ENCODE measurements around the gene C9orf72. TPM values are rescaled to one million over a fixed set of nuclear protein-coding genes. Genes with fewer than 3 reads are reported as not detected.
A peak's percentile ranks its signal among the peaks of the same experiment; 100 is the strongest.
"Not testable (repeated sequence)": the region's sequence is repeated elsewhere in the genome, so short reads cannot be mapped to it uniquely, and the experiment has no call there.

The C9orf72 gene
- total RNA-seq: 1 to 10 TPM; 8.9 to 9.7 TPM

DNA sequence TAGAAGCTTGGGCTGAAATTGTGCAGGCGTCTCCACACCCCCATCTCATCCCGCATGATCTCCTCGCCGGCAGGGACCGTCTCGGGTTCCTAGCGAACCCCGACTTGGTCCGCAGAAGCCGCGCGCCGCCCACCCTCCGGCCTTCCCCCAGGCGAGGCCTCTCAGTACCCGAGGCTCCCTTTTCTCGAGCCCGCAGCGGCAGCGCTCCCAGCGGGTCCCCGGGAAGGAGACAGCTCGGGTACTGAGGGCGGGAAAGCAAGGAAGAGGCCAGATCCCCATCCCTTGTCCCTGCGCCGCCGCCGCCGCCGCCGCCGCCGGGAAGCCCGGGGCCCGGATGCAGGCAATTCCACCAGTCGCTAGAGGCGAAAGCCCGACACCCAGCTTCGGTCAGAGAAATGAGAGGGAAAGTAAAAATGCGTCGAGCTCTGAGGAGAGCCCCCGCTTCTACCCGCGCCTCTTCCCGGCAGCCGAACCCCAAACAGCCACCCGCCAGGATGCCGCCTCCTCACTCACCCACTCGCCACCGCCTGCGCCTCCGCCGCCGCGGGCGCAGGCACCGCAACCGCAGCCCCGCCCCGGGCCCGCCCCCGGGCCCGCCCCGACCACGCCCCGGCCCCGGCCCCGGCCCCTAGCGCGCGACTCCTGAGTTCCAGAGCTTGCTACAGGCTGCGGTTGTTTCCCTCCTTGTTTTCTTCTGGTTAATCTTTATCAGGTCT is at the start of gene C9orf72:
Gene C9orf72, minus strand, starts transcription at position 564 of the 716 bp plus-strand sequence. CDS start 6,361 bp downstream, outside the sequence.
- H3K4me3 Mint-ChIP-seq: peak within 1 kb of the TSS; percentile 85
- H3K4me1 Mint-ChIP-seq: peaks cover 11% of the 10 kb centered on the region
- H3K36me3 Mint-ChIP-seq (ENCODE audit: low read depth): peaks cover 7% of the 10 kb centered on the region
- peaks cover 3% of the 10 kb centered on the region for H3K9me3 Mint-ChIP-seq
- peaks cover under 1% of the 10 kb centered on the region for H3K27me3 Mint-ChIP-seq
- peak; percentile 73 for ATAC-seq (replicated peaks)
- peak within 1 kb of the TSS; percentile 98 for H3K27ac Mint-ChIP-seq

DNA sequence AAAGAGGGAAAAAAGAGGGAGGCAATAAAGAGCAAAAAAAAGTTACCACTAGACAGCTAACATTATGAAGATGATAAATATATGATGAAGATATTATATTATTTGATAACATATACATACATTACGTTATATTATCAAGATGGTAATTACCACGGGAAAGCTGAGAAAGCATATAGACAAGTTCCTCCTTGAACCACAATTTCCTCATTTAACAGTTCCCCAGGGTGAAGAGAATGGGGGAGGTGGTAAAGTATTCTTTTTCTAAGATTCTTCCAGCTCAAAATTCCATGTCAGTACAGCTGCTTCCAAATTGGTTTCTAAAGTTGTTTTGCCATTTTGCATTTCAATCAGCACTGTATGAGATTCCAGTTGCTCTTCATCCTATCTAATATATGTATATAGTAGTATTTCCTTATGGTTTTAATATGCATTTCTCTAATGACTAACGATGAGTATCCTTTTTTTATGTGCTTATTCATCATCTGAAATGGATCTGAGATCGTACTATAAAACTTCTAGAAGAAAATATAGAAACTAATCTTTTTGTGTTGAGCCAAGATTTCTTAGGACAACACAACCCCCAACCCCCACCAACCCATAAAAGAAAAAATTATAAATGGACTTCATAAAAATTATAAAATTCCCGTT is 49.5 kb upstream of the C9orf72 start:
- H3K27me3 Mint-ChIP-seq: peaks cover 14% of the 10 kb centered on the region
- no peak overlapping the region for H3K4me3 Mint-ChIP-seq
- no peaks in the 10 kb centered on the region for H3K9me3 Mint-ChIP-seq
- no peak overlapping the region for H3K27ac Mint-ChIP-seq
- H3K4me1 Mint-ChIP-seq: no peaks in the 10 kb centered on the region
- no peak for ATAC-seq (replicated peaks)
- no peaks in the 10 kb centered on the region for H3K36me3 Mint-ChIP-seq (ENCODE audit: low read depth)

- Mint-ChIP-seq H3K36me3 (ENCODE audit: low read depth) (no peaks in the 10 kb centered on the region), H3K27me3 (peaks cover 19% of the 10 kb centered on the region), H3K4me3 (no peak overlapping the region), H3K4me1 (no peaks in the 10 kb centered on the region), H3K27ac (no peak overlapping the region), H3K9me3 (no peaks in the 10 kb centered on the region)
- no peak for ATAC-seq (replicated peaks)
These were observed 46.5 kb upstream of the C9orf72 start for GRCh38 chr9:27619743-27620142.

- Mint-ChIP-seq H3K4me1 (no peaks in the 10 kb centered on the region), H3K27me3 (peaks cover 28% of the 10 kb centered on the region), H3K36me3 (ENCODE audit: low read depth) (no peaks in the 10 kb centered on the region), H3K27ac (no peak overlapping the region), H3K4me3 (no peak overlapping the region), H3K9me3 (no peaks in the 10 kb centered on the region)
- ATAC-seq (replicated peaks): no peak
These were observed 44.8 kb upstream of the C9orf72 start for GRCh38 chr9:27618066-27618465.

DNA sequence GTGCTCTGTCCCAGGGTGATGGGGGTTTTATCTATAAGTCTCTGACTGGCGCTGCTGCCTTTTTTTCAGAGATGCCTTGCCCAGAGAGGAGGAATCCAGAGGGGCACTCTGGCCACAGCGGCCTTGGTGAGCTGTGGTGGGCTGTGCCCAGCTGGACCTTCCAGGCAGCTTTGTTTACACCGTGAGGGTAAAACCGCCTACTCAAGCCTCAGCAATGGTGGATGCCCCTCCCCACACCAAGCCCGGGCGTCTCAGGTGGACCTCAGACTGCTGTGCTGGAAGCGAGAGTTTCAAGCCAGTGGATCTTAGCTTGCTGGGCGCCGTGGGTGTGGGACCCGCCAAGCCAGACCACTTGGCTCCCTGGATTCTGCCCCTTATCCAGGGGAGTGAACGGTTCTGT is 41.3 kb upstream of the C9orf72 start:
- no peak for ATAC-seq (replicated peaks)
- Mint-ChIP-seq H3K9me3 (no peaks in the 10 kb centered on the region), H3K4me1 (peaks cover 8% of the 10 kb centered on the region), H3K27ac (no peak overlapping the region), H3K27me3 (peaks cover 39% of the 10 kb centered on the region), H3K4me3 (no peak overlapping the region), H3K36me3 (ENCODE audit: low read depth) (no peaks in the 10 kb centered on the region)

DNA sequence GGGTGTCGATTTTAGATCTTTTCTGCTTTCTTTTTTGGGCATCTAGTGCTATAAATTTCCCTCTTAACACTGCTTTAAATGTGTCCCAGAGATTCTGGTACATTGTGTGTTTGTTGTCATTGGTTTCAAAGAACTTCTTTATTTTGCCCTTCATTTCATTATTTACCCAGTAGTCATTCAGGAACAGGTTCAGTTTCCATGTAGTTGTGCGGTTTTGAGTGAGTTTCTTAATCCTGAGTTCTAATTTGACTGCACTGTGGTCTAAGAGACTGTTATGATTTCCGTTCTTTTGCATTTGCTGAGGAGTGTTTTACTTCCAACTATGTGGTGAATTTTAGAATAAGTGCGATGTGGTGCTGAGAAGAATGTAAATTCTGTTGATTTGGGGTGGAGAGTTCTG is 38.8 kb upstream of the C9orf72 start:
- H3K27ac Mint-ChIP-seq: peak overlapping the region; percentile 78
- not testable (repeated sequence) for H3K4me3 Mint-ChIP-seq; H3K4me1 Mint-ChIP-seq; H3K9me3 Mint-ChIP-seq; ATAC-seq (replicated peaks); H3K36me3 Mint-ChIP-seq (ENCODE audit: low read depth)
- H3K27me3 Mint-ChIP-seq: peaks cover 44% of the 10 kb centered on the region

DNA sequence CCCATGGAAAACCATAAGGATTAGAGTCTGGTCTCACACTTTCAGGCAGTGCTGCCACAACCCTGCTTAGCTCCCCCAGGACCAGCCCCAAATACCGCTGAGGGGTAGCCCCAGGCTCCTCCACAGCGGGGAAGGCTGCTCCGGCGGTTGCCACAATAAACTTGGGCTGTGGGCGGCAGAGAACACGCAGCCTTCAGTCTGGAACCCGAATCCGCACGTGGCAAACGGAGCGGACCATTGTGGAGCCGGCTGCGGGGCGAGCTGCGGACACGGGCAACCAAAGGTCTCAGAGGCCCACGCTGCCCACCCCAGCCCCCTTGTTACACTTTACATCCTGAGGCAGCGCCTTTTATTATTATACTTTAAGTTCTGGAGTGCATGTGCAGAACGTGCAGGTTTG is 37.3 kb upstream of the C9orf72 start:
- H3K27ac Mint-ChIP-seq: no peak overlapping the region
- H3K36me3 Mint-ChIP-seq (ENCODE audit: low read depth): no peaks in the 10 kb centered on the region
- H3K9me3 Mint-ChIP-seq: no peaks in the 10 kb centered on the region
- H3K4me3 Mint-ChIP-seq: no peak overlapping the region
- H3K4me1 Mint-ChIP-seq: peaks cover 8% of the 10 kb centered on the region
- peaks cover 43% of the 10 kb centered on the region for H3K27me3 Mint-ChIP-seq
- ATAC-seq (replicated peaks): no peak

GRCh38 chr9:27602954-27603353 is 29.7 kb upstream of the C9orf72 start:
- no peaks in the 10 kb centered on the region for H3K36me3 Mint-ChIP-seq (ENCODE audit: low read depth)
- H3K27me3 Mint-ChIP-seq: peaks cover 3% of the 10 kb centered on the region
- no peak overlapping the region for H3K4me3 Mint-ChIP-seq
- no peak for ATAC-seq (replicated peaks)
- no peaks in the 10 kb centered on the region for H3K9me3 Mint-ChIP-seq
- no peaks in the 10 kb centered on the region for H3K4me1 Mint-ChIP-seq
- H3K27ac Mint-ChIP-seq: no peak overlapping the region

GRCh38 chr9:27602142-27602861 is 29.0 kb upstream of the C9orf72 start:
- no peak for ATAC-seq (replicated peaks)
- Mint-ChIP-seq H3K36me3 (ENCODE audit: low read depth) (no peaks in the 10 kb centered on the region), H3K27ac (no peak overlapping the region), H3K4me1 (no peaks in the 10 kb centered on the region), H3K27me3 (peaks cover 3% of the 10 kb centered on the region), H3K9me3 (no peaks in the 10 kb centered on the region), H3K4me3 (no peak overlapping the region)

DNA sequence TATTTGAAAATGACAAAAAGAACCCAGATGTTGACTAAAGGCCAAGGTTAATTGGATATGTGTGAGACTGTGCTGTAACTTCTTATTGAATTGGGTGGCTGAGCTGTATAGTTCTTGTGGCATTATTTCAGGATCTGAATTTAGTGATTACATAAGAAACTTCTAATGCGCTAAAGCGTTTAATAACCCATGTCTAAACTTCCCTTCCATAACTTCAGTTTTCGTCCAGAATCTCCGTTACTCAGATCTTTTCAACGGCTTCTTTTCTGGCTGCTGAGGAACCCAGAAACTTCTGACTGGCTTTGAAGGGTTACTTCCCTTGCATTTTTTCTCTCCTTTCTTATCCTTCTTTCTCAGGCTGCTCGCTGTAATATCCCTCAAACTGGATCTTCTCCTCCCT is 28.1 kb upstream of the C9orf72 start:
- Mint-ChIP-seq H3K4me3 (no peak overlapping the region), H3K9me3 (no peaks in the 10 kb centered on the region), H3K27ac (no peak overlapping the region), H3K27me3 (peaks cover 3% of the 10 kb centered on the region), H3K4me1 (no peaks in the 10 kb centered on the region), H3K36me3 (ENCODE audit: low read depth) (no peaks in the 10 kb centered on the region)
- ATAC-seq (replicated peaks): no peak

DNA sequence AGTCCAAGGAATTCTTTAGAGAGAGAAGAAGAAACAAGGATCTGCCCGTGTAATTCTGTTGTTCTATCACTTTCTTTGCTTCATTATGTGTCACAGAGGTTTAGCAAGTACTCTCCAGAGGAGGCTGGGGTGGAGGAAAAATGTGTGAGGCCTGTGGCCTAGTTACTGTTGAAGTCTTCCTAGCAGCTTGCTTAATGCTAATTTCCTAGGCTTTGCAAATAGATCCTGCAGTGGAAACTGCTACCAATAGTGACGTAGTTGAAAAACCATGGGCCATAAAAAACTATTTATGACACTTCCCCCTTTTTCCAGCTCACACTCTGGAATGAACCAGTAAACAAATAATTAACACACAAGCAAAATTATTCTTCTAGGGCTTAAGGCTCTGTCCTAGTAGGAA is 27.0 kb upstream of the C9orf72 start:
- no peaks in the 10 kb centered on the region for H3K9me3 Mint-ChIP-seq
- H3K27ac Mint-ChIP-seq: no peak overlapping the region
- H3K36me3 Mint-ChIP-seq (ENCODE audit: low read depth): no peaks in the 10 kb centered on the region
- peaks cover 5% of the 10 kb centered on the region for H3K27me3 Mint-ChIP-seq
- no peak overlapping the region for H3K4me3 Mint-ChIP-seq
- ATAC-seq (replicated peaks): no peak
- no peaks in the 10 kb centered on the region for H3K4me1 Mint-ChIP-seq

- Mint-ChIP-seq H3K36me3 (ENCODE audit: low read depth) (no peaks in the 10 kb centered on the region), H3K27me3 (peaks cover 8% of the 10 kb centered on the region)
These were observed 26.6 kb upstream of the C9orf72 start for GRCh38 chr9:27599870-27600238.

GRCh38 chr9:27599102-27599869 is 26.0 kb upstream of the C9orf72 start:
- no peak overlapping the region for H3K27ac Mint-ChIP-seq
- no peak overlapping the region for H3K4me3 Mint-ChIP-seq
- no peaks in the 10 kb centered on the region for H3K36me3 Mint-ChIP-seq (ENCODE audit: low read depth)
- no peaks in the 10 kb centered on the region for H3K9me3 Mint-ChIP-seq
- peaks cover 9% of the 10 kb centered on the region for H3K27me3 Mint-ChIP-seq
- no peak for ATAC-seq (replicated peaks)
- no peaks in the 10 kb centered on the region for H3K4me1 Mint-ChIP-seq

More at GRCh38 chr9:27599870-27600238, 26.6 kb upstream of the C9orf72 start:
- no peaks in the 10 kb centered on the region for H3K4me1 Mint-ChIP-seq
- H3K9me3 Mint-ChIP-seq: no peaks in the 10 kb centered on the region
- no peak overlapping the region for H3K27ac Mint-ChIP-seq
- ATAC-seq (replicated peaks): no peak
- H3K4me3 Mint-ChIP-seq: no peak overlapping the region

GRCh38 chr9:27595733-27596132 is 22.5 kb upstream of the C9orf72 start:
- Mint-ChIP-seq H3K4me1 (no peaks in the 10 kb centered on the region), H3K9me3 (peaks cover 4% of the 10 kb centered on the region), H3K27me3 (peaks cover 20% of the 10 kb centered on the region), H3K36me3 (ENCODE audit: low read depth) (no peaks in the 10 kb centered on the region), H3K4me3 (no peak overlapping the region), H3K27ac (no peak overlapping the region)
- ATAC-seq (replicated peaks): no peak

All from activated T-helper 17 cell treated with anti-CD3 and anti-CD28 coated beads, Interleukin-2, amount 50 U/mL, for 72 hours (primary cell).